Breast epithelium (tissue), 4 donors: ENCODE data around the gene CTNND2. TPM values are rescaled to one million over a fixed set of nuclear protein-coding genes. Genes with fewer than 3 reads are reported as not detected.

Experiments
- DNase-seq, 2 donors: peaks; one replicate each; pipeline ENCODE4 v3.0.0-alpha.2; 2019; ENCODE audit warnings: low spot score in 2 of 2
- H3K27ac ChIP-seq, 2 donors: fragments of 200-600 bp; sonication (generic) in 1 of 2; one replicate each; pipeline ENCODE4 v1.5.1; 2016 to 2019; ENCODE audit warnings: mild to moderate bottlenecking in 1 of 2
- H3K27me3 ChIP-seq, 2 donors: fragments of 200-600 bp; sonication (generic) in 1 of 2; one replicate each; pipeline versions ENCODE4 v1.5.1 to v1.6.0; 2017 to 2019; ENCODE audit warnings: control low read depth in 1 of 2, mild to moderate bottlenecking in 1 of 2
- H3K36me3 ChIP-seq: fragments of 200-600 bp; one replicate; pipeline ENCODE4 v1.5.1; 2019
- H3K4me1 ChIP-seq, 2 donors: fragments of 200-600 bp; sonication (generic); one replicate each; pipeline ENCODE4 v1.5.1; 2016 to 2019; ENCODE audit warnings: control low read depth in 1 of 2
- H3K4me3 ChIP-seq, 3 donors: fragments of 200-600 bp; sonication (generic); 1 replicate in 2 of 3; 2 replicates in 1 of 3; pipeline ENCODE4 v1.5.1; 2016 to 2019; ENCODE audit warnings: mild to moderate bottlenecking in 3 of 3, moderate library complexity in 2 of 3
- H3K9me3 ChIP-seq, 2 donors: fragments of 200-600 bp; sonication (generic) in 1 of 2; one replicate each; pipeline ENCODE4 v1.5.1; 2016 to 2019; ENCODE audit warnings: control low read depth in 1 of 2
- POLR2A ChIP-seq: fragments of 450-650 bp; IDR thresholded peaks from one replicate; pipeline ENCODE4 v1.6.1; 2016; ENCODE audit warnings: antibody characterized with exemption, mild to moderate bottlenecking, moderate library complexity
- POLR2AphosphoS5 ChIP-seq, 3 donors: sonication (generic); formaldehyde crosslinking; IDR thresholded peaks; one replicate each; pipeline ENCODE4 v1.6.1; 2017; ENCODE audit warnings: antibody characterized with exemption in 3 of 3
- intact Hi-C: fragments of 100-400 bp; cut with DNase I; formaldehyde crosslinking; loops from one replicate; pipeline ENCODE4 v1.15.1; 2023; ENCODE audit warnings: low total_unique reads
- total RNA-seq, 3 donors: library from RNA; depleted of rRNA; stranded (reverse); fragments of >200 nt; gene quantifications; one replicate each; pipeline ENCODE4 v1.1.0, GENCODE V29; 2016
- TF ChIP-seq, protein P1 (sequence below), 3 donors: fragments of 450-650 bp; IDR thresholded peaks; one replicate each; pipeline ENCODE4 v1.5.1; 2016 to 2017; ENCODE audit warnings: antibody characterized with exemption in 3 of 3, mild to moderate bottlenecking in 3 of 3, moderate library complexity in 3 of 3

CTNND2 gene
- total RNA-seq, 3 donors from 2014 or later, result 3.3 to 6.0 TPM; not detected in 1

GRCh38 chr5:11411621-11412020, 492.6 kb downstream of the CTNND2 start:
- H3K4me1 ChIP-seq, result no peaks in the 10 kb centered on the region
- TF ChIP-seq POLR2A, result no peak
- TF ChIP-seq, protein P1, sequence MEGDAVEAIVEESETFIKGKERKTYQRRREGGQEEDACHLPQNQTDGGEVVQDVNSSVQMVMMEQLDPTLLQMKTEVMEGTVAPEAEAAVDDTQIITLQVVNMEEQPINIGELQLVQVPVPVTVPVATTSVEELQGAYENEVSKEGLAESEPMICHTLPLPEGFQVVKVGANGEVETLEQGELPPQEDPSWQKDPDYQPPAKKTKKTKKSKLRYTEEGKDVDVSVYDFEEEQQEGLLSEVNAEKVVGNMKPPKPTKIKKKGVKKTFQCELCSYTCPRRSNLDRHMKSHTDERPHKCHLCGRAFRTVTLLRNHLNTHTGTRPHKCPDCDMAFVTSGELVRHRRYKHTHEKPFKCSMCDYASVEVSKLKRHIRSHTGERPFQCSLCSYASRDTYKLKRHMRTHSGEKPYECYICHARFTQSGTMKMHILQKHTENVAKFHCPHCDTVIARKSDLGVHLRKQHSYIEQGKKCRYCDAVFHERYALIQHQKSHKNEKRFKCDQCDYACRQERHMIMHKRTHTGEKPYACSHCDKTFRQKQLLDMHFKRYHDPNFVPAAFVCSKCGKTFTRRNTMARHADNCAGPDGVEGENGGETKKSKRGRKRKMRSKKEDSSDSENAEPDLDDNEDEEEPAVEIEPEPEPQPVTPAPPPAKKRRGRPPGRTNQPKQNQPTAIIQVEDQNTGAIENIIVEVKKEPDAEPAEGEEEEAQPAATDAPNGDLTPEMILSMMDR (IDR thresholded peaks at IDR 0.05), result no peak
- TF ChIP-seq POLR2AphosphoS5 (IDR thresholded peaks at IDR 0.05), result no peak
- no peak overlapping the region for H3K4me3 ChIP-seq
- no peaks in the 10 kb centered on the region for H3K36me3 ChIP-seq
- peaks cover 0 to 6% of the 10 kb centered on the region in 2 donors for H3K9me3 ChIP-seq
- intact Hi-C loops, result no loop called here
- no peak for DNase-seq
- H3K27me3 ChIP-seq, result no peaks in the 10 kb centered on the region
- no peak overlapping the region for H3K27ac ChIP-seq

DNA sequence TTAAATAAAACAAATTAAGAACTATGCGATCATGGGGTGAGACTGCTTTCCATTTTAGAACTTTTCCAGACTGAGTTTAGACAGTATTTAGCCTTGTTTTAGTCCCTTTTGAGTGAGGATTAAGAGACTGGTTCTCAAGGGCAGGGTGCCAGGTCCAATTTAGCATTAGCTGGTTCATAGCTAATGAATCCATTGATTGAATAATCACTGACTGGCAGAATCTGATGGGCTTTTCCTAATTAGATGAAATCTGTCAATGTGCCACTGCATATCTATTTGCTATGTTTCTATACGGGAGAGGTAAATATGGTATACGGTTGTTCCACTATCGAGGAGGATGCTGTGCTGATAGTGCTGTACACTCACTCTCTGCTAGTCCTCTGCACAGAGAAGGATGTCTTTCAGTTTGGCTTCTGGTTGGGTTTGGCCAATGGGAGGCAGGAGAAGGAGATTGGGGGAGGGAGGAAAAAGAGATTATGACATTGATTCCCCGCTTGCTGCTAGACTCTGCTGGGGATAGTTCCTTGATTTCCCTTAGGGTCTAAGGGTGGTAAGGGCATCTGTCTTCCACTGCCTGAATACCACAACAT, 496.6 kb downstream of the CTNND2 start:
- intact Hi-C loops, result no loop called here
- TF ChIP-seq POLR2AphosphoS5 (IDR thresholded peaks at IDR 0.05) (no peak), POLR2A (no peak)
- TF ChIP-seq, protein P1 (IDR thresholded peaks at IDR 0.05), result no peak
- Histone ChIP-seq H3K4me1 (no peaks in the 10 kb centered on the region), H3K36me3 (no peaks in the 10 kb centered on the region), H3K27ac (no peak overlapping the region), H3K9me3 (no peaks in the 10 kb centered on the region), H3K27me3 (no peaks in the 10 kb centered on the region), H3K4me3 (no peak overlapping the region)
- no peak for DNase-seq

DNA sequence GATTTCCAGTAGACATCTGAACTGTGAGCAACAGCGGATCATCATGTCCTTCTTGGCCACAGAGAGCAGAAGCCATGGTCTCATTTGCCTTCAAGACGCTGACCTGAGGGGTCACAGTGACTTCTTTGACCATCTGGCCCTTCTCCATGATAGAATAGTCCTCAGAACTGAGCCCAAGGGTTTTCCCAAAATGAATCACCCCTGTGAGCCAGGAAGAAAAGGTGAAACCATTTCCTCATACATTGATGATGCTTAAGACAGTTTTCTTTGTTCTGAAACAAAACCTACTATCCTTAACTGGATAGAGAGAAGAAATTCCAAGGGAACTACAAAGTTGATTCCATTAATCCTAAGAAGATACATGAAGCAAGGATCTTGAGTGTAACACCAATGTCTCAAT, 503.9 kb downstream of the CTNND2 start:
- intact Hi-C loops, result no loop called here
- Histone ChIP-seq H3K4me3 (no peak overlapping the region), H3K9me3 (no peaks in the 10 kb centered on the region), H3K27ac (no peak overlapping the region), H3K4me1 (no peaks in the 10 kb centered on the region), H3K36me3 (no peaks in the 10 kb centered on the region), H3K27me3 (no peaks in the 10 kb centered on the region)
- DNase-seq, result no peak
- TF ChIP-seq, protein P1 (IDR thresholded peaks at IDR 0.05), result no peak
- TF ChIP-seq POLR2A (no peak), POLR2AphosphoS5 (IDR thresholded peaks at IDR 0.05) (no peak)

- Histone ChIP-seq H3K27ac (no peak overlapping the region), H3K36me3 (no peaks in the 10 kb centered on the region), H3K4me3 (no peak overlapping the region), H3K9me3 (no peaks in the 10 kb centered on the region), H3K27me3 (no peaks in the 10 kb centered on the region), H3K4me1 (no peaks in the 10 kb centered on the region)
- TF ChIP-seq POLR2A (no peak), POLR2AphosphoS5 (IDR thresholded peaks at IDR 0.05) (no peak)
- TF ChIP-seq, protein P1 (IDR thresholded peaks at IDR 0.05), result no peak
- no peak for DNase-seq
- intact Hi-C loops, result no loop called here
Measured at GRCh38 chr5:11398728-11399127, 505.5 kb downstream of the CTNND2 start.

- no peak for DNase-seq
- no peaks in the 10 kb centered on the region for H3K27me3 ChIP-seq
- no peak for TF ChIP-seq POLR2AphosphoS5 (IDR thresholded peaks at IDR 0.05)
- no peak for TF ChIP-seq POLR2A
- TF ChIP-seq, protein P1 (IDR thresholded peaks at IDR 0.05), result no peak
- H3K4me3 ChIP-seq, result no peak overlapping the region
- intact Hi-C loops, result no loop called here
- H3K36me3 ChIP-seq, result no peaks in the 10 kb centered on the region
- no peak overlapping the region for H3K27ac ChIP-seq
- no peaks in the 10 kb centered on the region for H3K4me1 ChIP-seq
- H3K9me3 ChIP-seq, result no peaks in the 10 kb centered on the region
Measured at GRCh38 chr5:11397549-11397948, 506.7 kb downstream of the CTNND2 start.
